Urothelium cell line (cell line): ENCODE measurements around the gene ALX4.

Experiments
- DNase-seq: peaks from one replicate; pipeline ENCODE4 v3.0.0; 2011; ENCODE audit warnings: low spot score, mixed read lengths
- FAIRE-seq: peaks from 2 replicates; lab custom pipeline; 2011; peaks lifted over from hg19 to GRCh38; lab: Jason Lieb, UNC

ALX4 gene

GRCh38 chr11:44335919-44336318 lies 26.0 kb upstream of the ALX4 start:
- FAIRE-seq = no peak
- no peak for DNase-seq

GRCh38 chr11:44335052-44335760 lies 25.3 kb upstream of the ALX4 start:
- FAIRE-seq (no peak), DNase-seq (no peak)

- DNase-seq (no peak), FAIRE-seq (no peak)
Measured at GRCh38 chr11:44334356-44335004, 24.5 kb upstream of the ALX4 start.

GRCh38 chr11:44333271-44334218 lies 23.6 kb upstream of the ALX4 start:
- FAIRE-seq (no peak), DNase-seq (no peak)

- FAIRE-seq (no peak), DNase-seq (no peak)
Measured at GRCh38 chr11:44332665-44333064, 22.7 kb upstream of the ALX4 start.

- no peak for FAIRE-seq
Measured at GRCh38 chr11:44329472-44330230, 19.7 kb upstream of the ALX4 start.

GRCh38 chr11:44328138-44328660 lies 18.3 kb upstream of the ALX4 start:
- no peak for FAIRE-seq
- DNase-seq = no peak

More at GRCh38 chr11:44329472-44330230, 19.7 kb upstream of the ALX4 start:
- no peak for DNase-seq

GRCh38 chr11:44327730-44328129 lies 17.8 kb upstream of the ALX4 start:
- FAIRE-seq (no peak), DNase-seq (no peak)

- DNase-seq (peak; percentile 43), FAIRE-seq (no peak)
Measured at GRCh38 chr11:44326615-44327475, 16.9 kb upstream of the ALX4 start.

- no peak for FAIRE-seq
- no peak for DNase-seq
Measured at GRCh38 chr11:44325698-44326097, 15.8 kb upstream of the ALX4 start.

- DNase-seq = no peak
- no peak for FAIRE-seq
Measured at GRCh38 chr11:44324749-44325525, 15.0 kb upstream of the ALX4 start.

- FAIRE-seq (no peak), DNase-seq (no peak)
Measured at GRCh38 chr11:44324222-44324621, 14.3 kb upstream of the ALX4 start.

- no peak for DNase-seq
- FAIRE-seq = no peak
Measured at GRCh38 chr11:44322243-44322642, 12.3 kb upstream of the ALX4 start.

GRCh38 chr11:44321059-44321458 lies 11.1 kb upstream of the ALX4 start:
- FAIRE-seq (no peak), DNase-seq (no peak)

GRCh38 chr11:44320289-44320973 lies 10.5 kb upstream of the ALX4 start:
- FAIRE-seq (no peak), DNase-seq (no peak)

- DNase-seq (no peak), FAIRE-seq (no peak)
Measured at GRCh38 chr11:44319552-44320288, 9.8 kb upstream of the ALX4 start.

- FAIRE-seq (no peak), DNase-seq (no peak)
Measured at GRCh38 chr11:44319170-44319551, 9.2 kb upstream of the ALX4 start.

GRCh38 chr11:44318369-44318768 lies 8.4 kb upstream of the ALX4 start:
- no peak for FAIRE-seq

More at GRCh38 chr11:44318369-44318768, 8.4 kb upstream of the ALX4 start:
- no peak for DNase-seq
